Measurements from ENCODE around the gene BRK1. TPM values are rescaled to one million over a fixed set of nuclear protein-coding genes. Genes with fewer than 3 reads are reported as not detected.

The BRK1 gene
- total and polyA plus RNA-seq, 9 of the 15 experiments (the other 6 are each of a cell fraction or from before 2014, with no cell fraction given) = 105 to 634 (median 250) TPM

- H2AFZ ChIP-seq (ENCODE audit: low read depth, low read length) = peak overlapping the region; percentile 22; the same call in 1 of the 2 replicates
- DNase-seq (ENCODE audit: extremely low read depth in 1 of 4, low spot score in 3 of 4) (peak; percentile 50 to 61 (median 56)), ATAC-seq (peak; percentile 75), FAIRE-seq (peak; percentile 15)
- WGBS (ENCODE audit: insufficient coverage, low coverage, missing lambda C conversion rate) = 18% methylated on average over 6 of the region's 6 CpGs
- in situ Hi-C loops (cut with MboI) (no loop called here), intact Hi-C loops (cut with micrococcal nuclease) (no loop called here)
- H3K4me1 ChIP-seq (replicated peaks in 1 of 2; ENCODE audit: control insufficient read depth in 2 of 2, insufficient read depth in 2 of 2, low read length in 2 of 2) = peaks cover 9 to 11% of the 10 kb centered on the region in 2 experiments; a peak in 4 of 5 replicates
- H4K20me1 ChIP-seq (replicated peaks; ENCODE audit: control insufficient read depth, insufficient read depth, low read length) = no peaks in the 10 kb centered on the region
- no peaks in the 10 kb centered on the region for H3K27me3 ChIP-seq (ENCODE audit: control insufficient read depth in 2 of 2, insufficient read depth in 2 of 2, low read length in 2 of 2)
- BruUV-seq (replicated peaks) = no TSS peak
- H3K4me2 ChIP-seq (ENCODE audit: insufficient read depth, low read length) = peak overlapping the region; percentile 59
- no peak overlapping the region for H3K4me3 ChIP-seq
- H3K79me2 ChIP-seq (ENCODE audit: control insufficient read depth, insufficient read depth, low read length) = no peaks in the 10 kb centered on the region
- no peak overlapping the region; the same call in 2 of the 3 replicates for H3K27ac ChIP-seq (ENCODE audit: extremely low read depth, low read depth, low read length)
- peaks cover 5% of the 10 kb centered on the region for H3K9me3 ChIP-seq (replicated peaks; ENCODE audit: control insufficient read depth, insufficient read depth, low read depth, low read length)
- H3K9me1 ChIP-seq (ENCODE audit: control insufficient read depth, insufficient read depth, low read length) = no peaks in the 10 kb centered on the region
- H3K36me3 ChIP-seq (ENCODE audit: control insufficient read depth, insufficient read depth, low read length) = no peaks in the 10 kb centered on the region
- CTCF ChIA-PET (ENCODE audit: low intra/inter-chr PET ratio) = interaction anchor here (0.7 kb wide), 1 partner anchor 12 kb away, joined by 3 read pairs; no protein-coding TSS in a partner anchor
- POLR2A ChIA-PET = interaction anchor here (0.7 to 3.0 kb wide), 7 partner anchors 9 to 27 kb away, joined by 3 to 15 read pairs (median 6); partner anchors contain the start of gene IRAK2
- peak overlapping the region in 1 of 2 experiments; percentile 41; a peak in 1 of 4 replicates for H3K9ac ChIP-seq (ENCODE audit: insufficient read depth in 1 of 2, low read depth in 2 of 2, low read length in 2 of 2)
- no peak for TF ChIP-seq CHD1 (IDR thresholded peaks at IDR 0.05; ENCODE audit: low read length)
- peak; percentile 96 for TF ChIP-seq ATF7 (IDR thresholded peaks at IDR 0.05)
- TF ChIP-seq PRDM10 (IDR thresholded peaks at IDR 0.05; ENCODE audit: partially characterized antibody) = peak; percentile 22
- no peak for TF ChIP-seq ATF1 (CRISPR knock-in tag; IDR thresholded peaks at IDR 0.05)
- TF ChIP-seq ATF1 (tag; IDR thresholded peaks at IDR 0.05) = 0 out of 2 replicates have a peak, but pooled peaks have one; percentile 15
- TF ChIP-seq TRIM24 (IDR thresholded peaks at IDR 0.05) = 0 out of 4 replicates have a peak, but pooled peaks of 1 of the 2 experiments have one; percentile 7
- no peak for TF ChIP-seq MITF (IDR thresholded peaks at IDR 0.05)
- 0 out of 2 replicates have a peak, but pooled peaks have one; percentile 21 for TF ChIP-seq CREB1 (IDR thresholded peaks at IDR 0.05)
- TF ChIP-seq CREB1 (CRISPR knock-in tag; IDR thresholded peaks at IDR 0.05) = no peak
- TF ChIP-seq ATF3 (IDR thresholded peaks at IDR 0.05) = peak; percentile 82
- no peak for TF ChIP-seq ATF3 (CRISPR knock-in tag; conservative IDR thresholded peaks at IDR 0.05)
- no peak for TF ChIP-seq SLC30A9 (CRISPR knock-in tag; IDR thresholded peaks at IDR 0.05)
- TF ChIP-seq KLF13 (tag; IDR thresholded peaks at IDR 0.05; ENCODE audit: borderline replicate concordance, low read depth) = 0 out of 2 replicates have a peak, but pooled peaks have one; percentile 15
- TF ChIP-seq KDM1A (IDR thresholded peaks at IDR 0.05) = peak in 1 of 2 experiments; percentile 30; a peak in 2 of 4 replicates
- TF ChIP-seq RHOXF2B (CRISPR knock-in tag; conservative IDR thresholded peaks at IDR 0.05) = no peak
- TF ChIP-seq PHF21A (IDR thresholded peaks at IDR 0.05; ENCODE audit: borderline replicate concordance, low read depth) = 0 out of 2 replicates have a peak, but pooled peaks have one; percentile 52
- TF ChIP-seq NR2C2 (CRISPR knock-in tag; IDR thresholded peaks at IDR 0.05) = no peak
- TF ChIP-seq NR2C2 (tag; IDR thresholded peaks at IDR 0.05) = peak; percentile 34; the same call in 1 of the 2 replicates
- no peak for TF ChIP-seq DNMT1 (IDR thresholded peaks at IDR 0.05)
Observed at GRCh38 chr3:10173926-10174435, 58.5 kb downstream of the BRK1 start.

Data from K562 (cell line).